SK-N-MC (cell line): ENCODE results near the gene NHERF2.

ENCODE experiments used
- DNase-seq: peaks from one replicate; pipeline ENCODE4 v3.0.0-alpha.2; 2011; ENCODE audit warnings: low read depth, low spot score
- H3K27ac ChIP-seq: fragments of 200-600 bp; sonication (generic); 2 replicates; pipeline ENCODE4 v1.5.1; 2016; ENCODE audit warnings: mixed run types
- H3K36me3 ChIP-seq: fragments of 200-600 bp; sonication (generic); 2 replicates; pipeline ENCODE4 v1.6.1; 2017; ENCODE audit warnings: antibody characterized with exemption, low read length, mixed read lengths; ENCODE audit not compliant: insufficient read depth
- H3K4me3 ChIP-seq: fragments of 200-600 bp; sonication (generic); 2 replicates; pipeline ENCODE4 v1.5.1; 2016
- H3K9ac ChIP-seq: fragments of 200-600 bp; sonication (generic); 2 replicates; pipeline ENCODE4 v1.8.0; 2017; ENCODE audit warnings: mixed run types, mixed read lengths; ENCODE audit not compliant: insufficient read length
- H3K9me3 ChIP-seq: fragments of 200-600 bp; sonication (generic); 2 replicates; pipeline ENCODE4 v1.6.1; 2017; ENCODE audit warnings: low read depth, mild to moderate bottlenecking, antibody characterized with exemption, low read length, moderate library complexity, mixed read lengths
- EZH2 ChIP-seq: fragments of 200-600 bp; sonication (generic); IDR thresholded peaks from one replicate; pipeline ENCODE4 v1.6.1; 2017; ENCODE audit warnings: antibody characterized with exemption
- FOXP2 ChIP-seq: optimal IDR thresholded peaks from 2 replicates; pipeline ENCODE3; 2011; ENCODE audit warnings: mild to moderate bottlenecking, moderate library complexity; ENCODE audit not compliant: insufficient read depth; ENCODE audit errors: extremely low read length, control extremely low read depth
- POLR2AphosphoS5 ChIP-seq: IDR thresholded peaks from 2 replicates; pipeline ENCODE4 v1.6.1; 2012; ENCODE audit warnings: mild to moderate bottlenecking, low read depth, low read length, borderline replicate concordance

The NHERF2 gene

GRCh38 chr16:2016407-2016922, 10.2 kb upstream of the NHERF2 start:
- H3K9ac ChIP-seq: no peak overlapping the region
- H3K36me3 ChIP-seq: no peaks in the 10 kb centered on the region
- no peak for DNase-seq
- no peak overlapping the region for H3K27ac ChIP-seq
- H3K9me3 ChIP-seq: no peaks in the 10 kb centered on the region
- no peak overlapping the region for H3K4me3 ChIP-seq
- no peak for TF ChIP-seq POLR2AphosphoS5
- TF ChIP-seq EZH2: no peak
- no peak for TF ChIP-seq FOXP2

DNA sequence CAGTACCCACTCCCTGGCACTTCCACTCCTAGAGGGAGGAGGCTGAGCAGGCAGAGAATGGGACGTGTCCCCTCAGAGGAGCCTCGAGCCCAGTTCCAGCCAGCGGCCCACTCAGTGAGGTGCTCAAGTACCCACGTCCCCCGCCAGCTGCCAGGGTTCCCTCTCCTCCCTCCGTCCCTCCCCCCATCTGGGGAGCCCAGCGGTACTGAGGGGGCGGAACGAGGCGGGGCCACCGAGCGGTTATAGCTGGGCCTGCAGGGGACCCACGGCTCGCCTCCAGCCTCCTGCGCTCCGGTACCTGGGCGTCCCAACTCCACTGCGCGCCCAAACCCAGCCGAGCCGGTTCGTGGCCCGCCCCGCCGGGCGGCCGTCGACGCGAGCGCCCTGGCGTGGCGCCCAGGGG, 7.2 kb upstream of the NHERF2 start, which contains the start of gene NPW:
Gene NPW, plus strand, starts transcription at position 268 of the 403 bp plus-strand sequence.
- Histone ChIP-seq H3K36me3 (no peaks in the 10 kb centered on the region), H3K4me3 (peak within 1 kb of the TSS; percentile 88), H3K9ac (peak within 1 kb of the TSS; percentile 84), H3K9me3 (no peaks in the 10 kb centered on the region), H3K27ac (no peak within 1 kb of the TSS)
- TF ChIP-seq EZH2 (no peak), POLR2AphosphoS5 (peak; percentile 83), FOXP2 (no peak)
- no peak for DNase-seq

DNA sequence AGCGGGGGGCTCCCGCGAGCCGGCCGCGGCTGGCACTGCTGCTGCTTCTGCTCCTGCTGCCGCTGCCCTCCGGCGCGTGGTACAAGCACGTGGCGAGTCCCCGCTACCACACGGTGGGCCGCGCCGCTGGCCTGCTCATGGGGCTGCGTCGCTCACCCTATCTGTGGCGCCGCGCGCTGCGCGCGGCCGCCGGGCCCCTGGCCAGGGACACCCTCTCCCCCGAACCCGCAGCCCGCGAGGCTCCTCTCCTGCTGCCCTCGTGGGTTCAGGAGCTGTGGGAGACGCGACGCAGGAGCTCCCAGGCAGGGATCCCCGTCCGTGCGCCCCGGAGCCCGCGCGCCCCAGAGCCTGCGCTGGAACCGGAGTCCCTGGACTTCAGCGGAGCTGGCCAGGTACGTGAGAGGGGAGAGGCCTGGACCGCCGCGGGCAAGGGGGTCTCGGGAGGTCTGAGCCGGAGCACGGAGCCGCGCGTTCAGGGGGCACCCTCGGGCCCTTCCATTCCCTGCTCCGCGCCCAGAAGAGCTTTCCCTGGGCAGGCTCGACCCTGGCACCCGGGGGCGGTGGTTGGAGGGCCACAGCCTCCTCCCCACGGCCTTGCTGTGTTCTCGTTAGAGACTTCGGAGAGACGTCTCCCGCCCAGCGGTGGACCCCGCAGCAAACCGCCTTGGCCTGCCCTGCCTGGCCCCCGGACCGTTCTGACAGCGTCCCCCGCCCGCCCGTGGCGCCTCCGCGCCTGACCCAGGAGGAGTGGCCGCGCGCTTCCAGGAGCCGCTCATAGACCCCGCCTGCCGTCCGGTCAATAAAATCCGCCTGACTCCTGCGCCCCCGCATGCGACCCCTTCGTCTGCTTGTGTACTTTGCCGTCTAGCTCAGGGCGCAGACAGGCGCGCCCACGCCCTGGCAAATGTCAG, 6.5 kb upstream of the NHERF2 start:
- Histone ChIP-seq H3K9ac (peak overlapping the region; percentile 84), H3K27ac (no peak overlapping the region), H3K36me3 (no peaks in the 10 kb centered on the region), H3K4me3 (peak overlapping the region; percentile 88), H3K9me3 (no peaks in the 10 kb centered on the region)
- no peak for DNase-seq
- TF ChIP-seq EZH2: no peak
- TF ChIP-seq POLR2AphosphoS5: no peak
- no peak for TF ChIP-seq FOXP2

DNA sequence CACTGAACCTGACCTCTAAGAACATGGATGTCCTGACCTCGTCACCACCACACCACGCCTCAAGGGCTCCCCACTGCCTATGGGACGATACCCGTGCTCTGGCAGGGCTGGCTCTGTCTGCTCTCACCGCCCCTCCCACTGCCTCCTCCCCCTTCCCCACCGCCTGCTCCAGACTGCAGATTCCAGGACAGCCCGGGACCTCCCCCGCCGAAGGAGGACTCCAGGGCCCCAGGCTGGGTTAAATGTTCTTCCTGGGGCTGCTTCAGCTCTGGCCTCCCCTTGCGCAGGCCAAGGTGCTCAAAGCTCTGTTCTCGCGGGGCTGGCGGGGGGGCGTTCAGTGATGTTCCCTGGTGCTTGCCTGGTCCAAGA, 4.0 kb upstream of the NHERF2 start:
- H3K4me3 ChIP-seq: peak overlapping the region; percentile 60
- 0 out of 2 replicates have a peak overlapping the region, but pooled peaks have one; percentile 31 for H3K27ac ChIP-seq

DNA sequence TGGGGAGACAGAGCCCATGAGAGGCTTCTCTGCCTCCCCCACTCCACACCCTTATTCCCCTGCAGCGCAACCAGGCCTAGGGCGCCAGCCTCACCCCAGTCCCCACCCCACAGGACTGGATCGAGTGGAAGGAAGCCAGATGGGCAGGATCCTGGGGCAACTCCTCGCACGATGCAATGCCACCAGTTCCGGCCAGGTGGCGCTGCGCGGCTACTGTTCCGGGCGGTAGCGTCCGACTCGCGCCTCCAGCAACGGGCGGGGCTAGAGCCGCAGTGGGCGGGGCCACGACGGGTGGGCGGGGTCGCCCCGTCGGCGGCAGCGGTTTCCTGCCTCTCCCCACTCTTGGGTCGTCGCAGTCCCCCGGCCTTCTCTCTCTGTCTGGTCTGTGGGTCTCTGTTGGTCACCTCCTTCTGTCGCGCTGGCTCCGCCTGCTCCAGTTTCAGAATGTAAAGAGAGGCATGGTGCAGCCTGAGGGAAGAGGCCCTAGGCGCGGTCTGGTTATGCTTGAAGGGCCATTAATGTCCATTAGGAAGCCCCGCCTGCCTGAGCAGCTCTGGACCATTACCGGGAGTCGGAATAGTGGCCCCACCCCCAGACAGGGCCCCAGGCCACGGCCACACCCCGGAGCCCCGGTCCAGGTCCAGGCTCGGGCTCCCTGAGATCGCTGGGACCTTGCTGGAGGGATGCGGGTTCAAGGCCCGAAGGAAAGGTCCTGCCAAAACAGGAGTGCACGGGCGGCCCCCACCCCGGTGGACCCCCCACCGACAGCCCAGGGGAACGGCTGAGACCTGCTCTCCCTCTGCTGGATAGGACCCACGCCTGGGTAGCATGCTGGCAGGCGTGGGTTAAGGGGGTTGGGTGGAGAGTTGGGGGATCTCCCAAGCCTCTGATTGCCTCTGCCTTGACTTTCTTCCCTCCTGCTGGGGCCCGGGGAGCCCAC, 3.3 kb upstream of the NHERF2 start:
- Histone ChIP-seq H3K9ac (no peak overlapping the region), H3K27ac (0 out of 2 replicates have a peak overlapping the region, but pooled peaks have one; percentile 31), H3K4me3 (peak overlapping the region; percentile 60)

More for the DNA sequence above, 4.0 kb upstream of the NHERF2 start:
- Histone ChIP-seq H3K9me3 (no peaks in the 10 kb centered on the region), H3K36me3 (no peaks in the 10 kb centered on the region), H3K9ac (no peak overlapping the region)
- no peak for DNase-seq
- no peak for TF ChIP-seq FOXP2
- TF ChIP-seq EZH2: no peak
- TF ChIP-seq POLR2AphosphoS5: no peak; the same call in 1 of the 2 replicates

GRCh38 chr16:2024032-2024420, 2.7 kb upstream of the NHERF2 start:
- Histone ChIP-seq H3K27ac (no peak overlapping the region), H3K36me3 (no peaks in the 10 kb centered on the region), H3K4me3 (no peak overlapping the region), H3K9ac (no peak overlapping the region), H3K9me3 (no peaks in the 10 kb centered on the region)
- no peak for TF ChIP-seq FOXP2
- no peak for TF ChIP-seq POLR2AphosphoS5
- no peak for TF ChIP-seq EZH2
- DNase-seq: no peak

More for the DNA sequence above, 3.3 kb upstream of the NHERF2 start:
- DNase-seq: no peak
- H3K9me3 ChIP-seq: no peaks in the 10 kb centered on the region
- TF ChIP-seq POLR2AphosphoS5 (peak; percentile 65), FOXP2 (no peak), EZH2 (no peak)
- no peaks in the 10 kb centered on the region for H3K36me3 ChIP-seq

- no peak overlapping the region for H3K9ac ChIP-seq
- H3K9me3 ChIP-seq: no peaks in the 10 kb centered on the region
- no peak for DNase-seq
- no peak overlapping the region for H3K27ac ChIP-seq
- no peak overlapping the region for H3K4me3 ChIP-seq
- TF ChIP-seq EZH2: no peak
- no peak for TF ChIP-seq FOXP2
- no peak for TF ChIP-seq POLR2AphosphoS5
- H3K36me3 ChIP-seq: no peaks in the 10 kb centered on the region
These were observed 1.5 kb upstream of the NHERF2 start for GRCh38 chr16:2025251-2025650.
